ENCODE results near the gene SVIL. TPM values are rescaled to one million over a fixed set of nuclear protein-coding genes. Genes with fewer than 3 reads are reported as not detected.
"Not testable (repeated sequence)": the region's sequence is repeated elsewhere in the genome, so short reads cannot be mapped to it uniquely, and the experiment has no call there.

SVIL gene
- total RNA-seq, 1 donor from 2014 or later = 100 TPM

- DNase-seq (ENCODE audit: low spot score) = no peak
These were observed 165.1 kb downstream of the SVIL start for GRCh38 chr10:29469481-29470354.

- no peak for DNase-seq (ENCODE audit: low spot score)
These were observed 169.4 kb downstream of the SVIL start for GRCh38 chr10:29465384-29465783.

GRCh38 chr10:29464671-29465171 lies 170.1 kb downstream of the SVIL start:
- DNase-seq (ENCODE audit: low spot score) = not testable (repeated sequence)

- no peak for DNase-seq (ENCODE audit: low spot score)
These were observed 173.7 kb downstream of the SVIL start for GRCh38 chr10:29461042-29461441.

- DNase-seq (ENCODE audit: low spot score) = not testable (repeated sequence)
These were observed 176.6 kb downstream of the SVIL start for GRCh38 chr10:29458190-29458589.

- no peak for DNase-seq (ENCODE audit: low spot score)
These were observed 179.7 kb downstream of the SVIL start for GRCh38 chr10:29455095-29455494.

GRCh38 chr10:29454250-29454649 lies 180.5 kb downstream of the SVIL start:
- no peak for DNase-seq (ENCODE audit: low spot score)

GRCh38 chr10:29452546-29452945 lies 182.2 kb downstream of the SVIL start:
- no peak for DNase-seq (ENCODE audit: low spot score)

- DNase-seq (ENCODE audit: low spot score) = no peak
These were observed 182.8 kb downstream of the SVIL start for GRCh38 chr10:29451946-29452345.

GRCh38 chr10:29450405-29450804 lies 184.4 kb downstream of the SVIL start:
- DNase-seq (ENCODE audit: low spot score) = no peak

GRCh38 chr10:29448756-29449592 lies 185.8 kb downstream of the SVIL start:
- DNase-seq (ENCODE audit: low spot score) = peak; percentile 96

- DNase-seq (ENCODE audit: low spot score) = no peak
These were observed 186.6 kb downstream of the SVIL start for GRCh38 chr10:29448125-29448524.

- no peak for DNase-seq (ENCODE audit: low spot score)
These were observed 188.4 kb downstream of the SVIL start for GRCh38 chr10:29446327-29446726.

GRCh38 chr10:29443745-29444523 lies 190.8 kb downstream of the SVIL start:
- DNase-seq (ENCODE audit: low spot score) = no peak

GRCh38 chr10:29440981-29441380 lies 193.8 kb downstream of the SVIL start:
- DNase-seq (ENCODE audit: low spot score) = no peak

GRCh38 chr10:29439005-29439404 lies 195.8 kb downstream of the SVIL start:
- DNase-seq (ENCODE audit: low spot score) = not testable (repeated sequence)

- DNase-seq (ENCODE audit: low spot score) = no peak
These were observed 196.5 kb downstream of the SVIL start for GRCh38 chr10:29438271-29438670.

GRCh38 chr10:29437871-29438270 lies 196.9 kb downstream of the SVIL start:
- DNase-seq (ENCODE audit: low spot score) = no peak

- DNase-seq (ENCODE audit: low spot score) = no peak
These were observed 198.8 kb downstream of the SVIL start for GRCh38 chr10:29435809-29436501.

GRCh38 chr10:29434111-29434510 lies 200.7 kb downstream of the SVIL start:
- DNase-seq (ENCODE audit: low spot score) = no peak

- no peak for DNase-seq (ENCODE audit: low spot score)
These were observed 203.1 kb downstream of the SVIL start for GRCh38 chr10:29431711-29432110.

Data from mesenteric fat pad (tissue), 1 donor.